GM19043 (cell line): ENCODE results near the gene OR10H2.
"Not testable (repeated sequence)": the region's sequence is repeated elsewhere in the genome, so short reads cannot be mapped to it uniquely, and the experiment has no call there.

Source experiments
- ATAC-seq: cut with Tn5 transposase; IDR thresholded peaks from one replicate; pipeline ENCODE4 v1.9.1; 2021; ENCODE audit warnings: low read depth; ENCODE audit not compliant: unreplicated experiment

OR10H2 gene, protein sequence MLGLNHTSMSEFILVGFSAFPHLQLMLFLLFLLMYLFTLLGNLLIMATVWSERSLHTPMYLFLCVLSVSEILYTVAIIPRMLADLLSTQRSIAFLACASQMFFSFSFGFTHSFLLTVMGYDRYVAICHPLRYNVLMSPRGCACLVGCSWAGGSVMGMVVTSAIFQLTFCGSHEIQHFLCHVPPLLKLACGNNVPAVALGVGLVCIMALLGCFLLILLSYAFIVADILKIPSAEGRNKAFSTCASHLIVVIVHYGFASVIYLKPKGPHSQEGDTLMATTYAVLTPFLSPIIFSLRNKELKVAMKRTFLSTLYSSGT

GRCh38 chr19:15727724-15728123, at the start of gene OR10H2:
OR10H2 (plus strand) TSS chr19:15728024; CDS start chr19:15728044, 20 bp downstream.
- no peak for ATAC-seq

DNA sequence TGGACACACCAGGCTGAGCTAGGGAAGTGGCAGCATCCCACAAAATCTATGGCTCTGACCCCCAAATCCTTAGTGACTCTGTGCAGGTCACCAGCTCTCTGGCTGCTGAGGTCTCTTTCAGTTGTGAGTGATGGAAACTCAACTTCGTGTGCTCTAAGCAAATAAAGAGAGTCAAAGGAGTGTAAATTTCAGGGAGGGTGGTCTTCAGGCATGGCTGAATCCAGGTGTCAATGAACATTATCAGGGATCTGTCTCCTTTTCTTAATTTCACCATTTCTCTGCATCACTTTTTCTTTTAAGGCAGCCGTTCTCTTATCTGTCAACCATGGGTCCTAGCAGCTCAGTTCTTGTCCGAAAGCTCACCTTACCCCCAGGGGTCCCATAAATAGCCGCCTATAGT, 48.7 kb upstream of the OR10H2 start:
- ATAC-seq = no peak

GRCh38 chr19:15679865-15680264, 48.0 kb upstream of the OR10H2 start:
- not testable (repeated sequence) for ATAC-seq

- no peak for ATAC-seq
These were observed 47.1 kb upstream of the OR10H2 start for GRCh38 chr19:15680478-15681322.

DNA sequence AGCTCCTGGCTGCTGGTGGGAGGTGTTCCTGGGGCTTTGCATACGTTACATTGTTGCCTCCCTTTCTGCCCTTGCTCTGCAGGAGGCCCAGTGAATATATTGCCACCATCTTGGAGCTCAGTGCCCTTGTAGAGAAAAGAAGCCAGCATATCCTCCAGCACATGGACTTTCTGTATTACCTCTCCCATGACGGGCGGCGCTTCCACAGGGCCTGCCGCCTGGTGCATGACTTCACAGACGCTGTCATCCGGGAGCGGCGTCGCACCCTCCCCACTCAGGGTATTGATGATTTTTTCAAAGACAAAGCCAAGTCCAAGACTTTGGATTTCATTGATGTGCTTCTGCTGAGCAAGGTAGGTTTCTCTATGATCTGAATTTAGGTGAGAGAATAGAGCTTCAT, 44.4 kb upstream of the OR10H2 start:
- ATAC-seq = no peak

DNA sequence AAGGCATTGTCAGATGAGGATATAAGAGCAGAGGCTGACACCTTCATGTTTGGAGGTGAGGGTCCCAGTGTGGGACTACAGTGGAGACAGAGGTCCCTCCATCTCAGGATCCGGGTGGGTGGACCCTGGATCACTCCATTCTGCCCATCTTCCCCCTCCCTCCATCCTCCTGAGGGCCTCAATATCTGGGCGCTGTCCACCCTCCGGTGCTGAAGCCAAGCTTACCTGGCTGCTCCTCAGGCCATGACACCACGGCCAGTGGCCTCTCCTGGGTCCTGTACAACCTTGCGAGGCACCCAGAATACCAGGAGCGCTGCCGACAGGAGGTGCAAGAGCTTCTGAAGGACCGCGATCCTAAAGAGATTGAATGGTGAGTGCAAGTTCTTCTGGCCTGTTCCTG, 43.0 kb upstream of the OR10H2 start:
- no peak for ATAC-seq

GRCh38 chr19:15696654-15697194, 31.1 kb upstream of the OR10H2 start:
- no peak for ATAC-seq

- no peak for ATAC-seq
These were observed 25.9 kb upstream of the OR10H2 start for GRCh38 chr19:15701757-15702533.

DNA sequence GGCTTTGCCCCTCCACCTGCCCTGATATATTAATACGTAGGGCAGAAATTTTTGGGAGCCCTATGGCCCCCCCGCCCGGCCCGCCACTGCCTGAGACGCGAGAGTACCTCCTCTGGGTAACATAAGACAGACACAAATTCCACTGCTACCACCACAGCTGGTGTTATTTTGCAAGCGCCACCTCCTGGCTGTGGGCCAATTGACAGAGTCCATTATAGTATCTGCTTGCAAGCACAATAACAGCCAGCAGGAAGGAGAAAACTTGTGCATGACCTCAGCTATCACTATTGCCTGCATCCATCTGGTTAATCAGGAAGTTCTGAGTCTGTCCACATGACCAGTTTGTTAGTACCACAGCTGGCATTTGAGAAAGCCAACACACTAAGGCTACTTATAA, 25.3 kb upstream of the OR10H2 start:
- no peak for ATAC-seq

DNA sequence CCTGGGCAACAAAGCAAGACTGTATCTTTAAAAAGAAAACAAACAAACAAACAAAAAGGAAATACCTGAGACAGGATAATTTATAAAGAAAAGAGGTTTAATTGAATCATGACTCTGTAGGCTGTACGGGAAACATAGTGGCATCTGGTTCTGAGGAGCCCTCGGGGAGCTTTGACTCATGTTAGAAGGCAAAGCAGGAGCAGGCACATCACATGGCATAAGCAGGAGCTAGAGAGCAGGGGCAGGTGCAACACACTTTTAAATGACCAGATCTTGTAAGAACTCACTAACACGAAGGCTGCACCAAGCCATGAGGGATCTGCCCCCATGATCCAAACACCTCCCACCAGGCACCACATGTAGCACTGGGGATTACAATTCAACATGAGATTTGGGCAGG, 13.2 kb upstream of the OR10H2 start:
- ATAC-seq = no peak

GRCh38 chr19:15715642-15716041, 12.2 kb upstream of the OR10H2 start:
- ATAC-seq = no peak

GRCh38 chr19:15717809-15718208, 10.0 kb upstream of the OR10H2 start:
- no peak for ATAC-seq

GRCh38 chr19:15721268-15721667, 6.6 kb upstream of the OR10H2 start:
- ATAC-seq = no peak

DNA sequence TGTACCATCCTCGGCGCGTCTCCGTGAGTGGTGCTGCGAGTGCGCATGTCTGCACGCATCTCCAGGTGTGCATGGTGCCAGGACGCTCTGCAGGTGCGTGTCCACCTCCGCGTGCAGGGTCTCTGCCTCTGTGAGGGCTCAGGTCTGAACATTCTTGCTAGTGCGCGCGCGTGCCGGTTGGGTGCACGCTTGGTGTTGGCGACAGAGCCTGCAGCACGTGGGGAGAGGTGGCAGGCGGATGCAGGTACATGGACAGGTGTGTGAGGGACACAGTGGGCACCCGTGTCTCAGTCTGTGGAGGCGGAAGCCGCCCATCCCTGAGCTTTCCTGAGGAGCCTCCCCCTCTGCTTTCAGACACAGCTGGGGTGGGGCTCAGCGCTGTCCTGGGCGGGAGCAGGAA, 4.9 kb upstream of the OR10H2 start:
- no peak for ATAC-seq

- no peak for ATAC-seq
These were observed 2.7 kb downstream of the OR10H2 start for GRCh38 chr19:15730538-15730937.

DNA sequence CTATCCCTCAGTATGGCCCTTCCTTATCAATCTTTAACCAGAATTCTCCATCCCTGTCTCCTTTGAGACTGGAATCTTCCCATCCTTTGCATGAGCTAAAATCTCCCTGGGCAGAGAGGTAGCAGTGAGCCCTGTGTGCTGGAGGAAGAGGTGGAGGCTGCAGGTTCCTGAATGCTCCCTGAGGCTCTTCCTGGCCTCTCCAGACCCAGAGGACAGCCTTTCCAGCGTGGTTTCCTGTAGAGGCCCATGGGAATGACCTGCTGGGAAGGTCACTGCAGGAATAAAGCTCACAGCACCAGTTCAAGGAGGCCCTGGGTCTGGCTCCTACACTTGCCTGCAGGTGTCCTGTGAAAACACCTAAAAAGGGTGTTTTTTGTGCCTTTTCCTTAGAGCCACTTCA, 4.6 kb downstream of the OR10H2 start:
- ATAC-seq = no peak

DNA sequence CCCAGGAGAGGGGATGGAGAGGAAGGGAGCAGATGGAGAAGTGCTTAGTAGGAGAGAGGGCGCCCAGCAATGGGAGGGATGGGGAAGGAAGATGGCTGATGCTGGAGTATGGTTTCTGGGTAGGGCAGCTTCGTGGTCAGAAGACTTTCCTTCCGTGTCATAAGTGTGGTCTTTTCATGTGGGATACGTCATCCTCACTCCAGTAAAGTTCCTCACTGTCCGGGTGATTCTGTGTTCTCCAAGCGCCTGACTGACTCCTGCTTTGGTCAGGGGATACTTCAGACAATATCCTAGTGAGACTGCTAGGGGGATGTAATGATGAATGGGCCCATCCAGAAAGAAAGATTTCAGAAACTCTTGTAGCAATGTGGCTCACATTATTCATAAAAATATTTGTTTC, 6.1 kb downstream of the OR10H2 start:
- no peak for ATAC-seq

GRCh38 chr19:15737722-15738121, 9.9 kb downstream of the OR10H2 start, which contains the start of gene OR10H3:
OR10H3 (plus strand) TSS chr19:15737985; CDS start chr19:15741393, 3,408 bp downstream.
- no peak for ATAC-seq

DNA sequence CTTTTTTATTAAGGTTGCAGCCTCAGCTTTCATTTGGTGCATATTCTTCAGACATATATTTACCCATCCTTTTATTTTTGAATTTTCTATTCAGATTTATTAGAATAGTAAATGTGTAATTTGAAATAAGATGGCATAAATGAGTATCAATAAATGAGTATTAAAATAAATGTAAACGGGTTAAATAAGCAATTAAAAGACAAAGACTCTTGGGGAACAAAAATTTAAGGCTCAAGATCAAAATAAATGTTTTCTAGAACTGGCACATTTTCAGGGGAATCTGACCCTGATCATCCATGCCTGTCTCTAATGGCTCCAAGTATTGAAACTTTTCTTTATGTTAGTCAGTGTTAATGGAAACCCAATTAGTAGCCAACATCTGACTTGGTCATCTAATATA, 13.0 kb downstream of the OR10H2 start:
- no peak for ATAC-seq

GRCh38 chr19:15748239-15748638, 20.4 kb downstream of the OR10H2 start:
- ATAC-seq = no peak

DNA sequence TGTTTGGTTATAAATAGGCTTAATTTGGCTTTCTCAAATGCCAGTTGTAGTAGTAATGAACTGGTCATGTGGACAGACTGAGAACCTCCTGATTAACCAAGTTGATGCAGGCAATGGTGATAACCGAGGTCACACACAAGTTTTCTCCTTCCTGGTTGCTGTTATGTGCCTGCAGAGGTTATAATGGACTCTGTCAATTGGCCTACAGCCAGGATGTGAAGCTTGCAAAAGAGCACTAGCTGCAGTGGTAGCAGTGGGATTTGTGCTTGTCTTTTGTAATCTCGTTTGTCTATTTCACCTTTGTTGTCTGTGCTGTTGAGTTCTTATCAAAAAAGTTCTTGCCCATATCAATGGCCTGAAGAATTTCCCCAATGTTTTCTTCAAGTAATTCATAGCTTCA, 30.6 kb downstream of the OR10H2 start:
- ATAC-seq = no peak
